Mesendoderm (in vitro differentiated cells): ENCODE results near the gene SEC16A.

Source experiments
- DNase-seq: peaks from one replicate; pipeline ENCODE4 v3.0.0; 2013
- H2AK5ac ChIP-seq: 2 replicates; pipeline ENCODE4 v1.6.1; 2013; ENCODE audit warnings: low read length, inconsistent platforms
- H2BK120ac ChIP-seq: 2 replicates; pipeline ENCODE4 v1.6.1; 2013; ENCODE audit warnings: low read depth, mild to moderate bottlenecking, low read length, moderate library complexity, mixed read lengths
- H2BK15ac ChIP-seq: replicated peaks from 2 replicates; pipeline ENCODE4 v1.6.1; 2013; ENCODE audit warnings: low read depth, mild to moderate bottlenecking, moderate library complexity
- H2BK5ac ChIP-seq: 2 replicates; pipeline ENCODE4 v1.6.1; 2013; ENCODE audit warnings: low read length, inconsistent platforms
- H3K18ac ChIP-seq: 2 replicates; pipeline ENCODE4 v1.6.1; 2013; ENCODE audit warnings: mild to moderate bottlenecking, low read length, mixed read lengths
- H3K23ac ChIP-seq: one replicate; pipeline ENCODE4 v1.6.1; 2013; ENCODE audit warnings: low read length
- H3K27ac ChIP-seq: 2 replicates; pipeline ENCODE4 v1.5.1; 2013; ENCODE audit warnings: low read depth, mild to moderate bottlenecking, inconsistent platforms, low read length, moderate library complexity
- H3K27me3 ChIP-seq: 2 replicates; pipeline ENCODE4 v1.6.1; 2013; ENCODE audit warnings: low read length, control low read depth, mild to moderate bottlenecking, inconsistent platforms; ENCODE audit not compliant: insufficient read depth, poor library complexity
- H3K36me3 ChIP-seq: 2 replicates; pipeline ENCODE4 v1.6.1; 2013; ENCODE audit warnings: low read length, inconsistent platforms; ENCODE audit not compliant: control insufficient read depth, insufficient read depth
- H3K4ac ChIP-seq: one replicate; pipeline ENCODE4 v1.6.1; 2013; ENCODE audit warnings: low read depth, mild to moderate bottlenecking, low read length, moderate library complexity
- H3K4me1 ChIP-seq: 2 replicates; pipeline ENCODE4 v1.6.1; 2013; ENCODE audit warnings: low read depth, low read length, inconsistent platforms; ENCODE audit not compliant: control insufficient read depth
- H3K4me2 ChIP-seq: 2 replicates; pipeline ENCODE4 v1.6.1; 2013; ENCODE audit warnings: low read length
- H3K4me3 ChIP-seq: 2 replicates; pipeline ENCODE4 v1.5.1; 2013; ENCODE audit warnings: mild to moderate bottlenecking, low read length
- H3K56ac ChIP-seq: one replicate; pipeline ENCODE4 v1.6.1; 2013; ENCODE audit warnings: low read length
- H3K79me1 ChIP-seq: 2 replicates; pipeline ENCODE4 v1.6.1; 2013; ENCODE audit warnings: low read length, inconsistent platforms
- H3K79me2 ChIP-seq: 2 replicates; pipeline ENCODE4 v1.6.1; 2013; ENCODE audit warnings: mild to moderate bottlenecking, low read length; ENCODE audit not compliant: control insufficient read depth, insufficient read depth
- H3K9ac ChIP-seq: 2 replicates; pipeline ENCODE4 v1.6.1; 2013; ENCODE audit warnings: low read length, inconsistent platforms
- H4K5ac ChIP-seq: one replicate; pipeline ENCODE4 v1.6.1; 2013; ENCODE audit warnings: low read length
- H4K8ac ChIP-seq: one replicate; pipeline ENCODE4 v1.6.1; 2013; ENCODE audit warnings: low read depth, mild to moderate bottlenecking, control low read depth, low read length, moderate library complexity
- WGBS: extraction: QIAGEN DNeasy Blood & Tissue Kit; methylation state at CpG from one replicate; pipeline ENCODE4 v1.1.7; 2013; ENCODE audit warnings: low lambda C conversion rate, missing lambda C conversion rate; ENCODE audit not compliant: insufficient coverage; ENCODE audit errors: extremely low coverage; 5-methylcytosine and 5-hydroxymethylcytosine counted together

The SEC16A gene

GRCh38 chr9:136525841-136526499 lies 43.1 kb upstream of the SEC16A start:
- H3K36me3 ChIP-seq, result no peaks in the 10 kb centered on the region
- peaks cover 2% of the 10 kb centered on the region for H3K4me1 ChIP-seq

GRCh38 chr9:136525207-136525606 lies 42.4 kb upstream of the SEC16A start:
- Histone ChIP-seq H2BK5ac (no peak overlapping the region), H3K23ac (no peak overlapping the region), H3K79me2 (peaks cover 15% of the 10 kb centered on the region), H3K18ac (no peak overlapping the region), H3K27me3 (no peaks in the 10 kb centered on the region), H3K27ac (no peak overlapping the region), H2BK15ac (no peak overlapping the region), H2BK120ac (no peak overlapping the region), H2AK5ac (no peak overlapping the region), H4K8ac (no peak overlapping the region), H3K56ac (no peak overlapping the region), H3K4me2 (no peak overlapping the region), H3K4ac (no peak overlapping the region), H4K5ac (no peak overlapping the region), H3K36me3 (no peaks in the 10 kb centered on the region), H3K4me1 (peaks cover 2% of the 10 kb centered on the region), H3K9ac (no peak overlapping the region), H3K79me1 (peaks cover 4% of the 10 kb centered on the region), H3K4me3 (no peak overlapping the region)
- DNase-seq, result no peak
- no CpG with 5 or more reads among the region's 21 CpGs for WGBS

More at GRCh38 chr9:136525841-136526499, 43.1 kb upstream of the SEC16A start:
- no peaks in the 10 kb centered on the region for H3K27me3 ChIP-seq
- peak overlapping the region; percentile 38 for H3K27ac ChIP-seq
- DNase-seq, result no peak
- no peak overlapping the region for H3K23ac ChIP-seq
- H2BK5ac ChIP-seq, result no peak overlapping the region
- H3K4me2 ChIP-seq, result no peak overlapping the region
- no peak overlapping the region for H3K4ac ChIP-seq
- no peak overlapping the region for H3K18ac ChIP-seq
- no peak overlapping the region for H3K4me3 ChIP-seq
- H4K8ac ChIP-seq, result no peak overlapping the region
- H2BK15ac ChIP-seq, result no peak overlapping the region
- no peak overlapping the region for H2AK5ac ChIP-seq
- no peak overlapping the region for H3K56ac ChIP-seq
- no peak overlapping the region for H2BK120ac ChIP-seq
- H3K79me1 ChIP-seq, result peaks cover 4% of the 10 kb centered on the region
- WGBS, result no CpG with 5 or more reads among the region's 30 CpGs
- no peak overlapping the region for H3K9ac ChIP-seq
- peaks cover 15% of the 10 kb centered on the region for H3K79me2 ChIP-seq
- no peak overlapping the region for H4K5ac ChIP-seq

GRCh38 chr9:136522314-136523237 lies 39.7 kb upstream of the SEC16A start:
- DNase-seq, result no peak
- H3K9ac ChIP-seq, result no peak overlapping the region
- no CpG with 5 or more reads among the region's 59 CpGs for WGBS

GRCh38 chr9:136521537-136521936 lies 38.7 kb upstream of the SEC16A start:
- Histone ChIP-seq H3K27me3 (no peaks in the 10 kb centered on the region), H2BK5ac (no peak overlapping the region), H3K79me2 (no peaks in the 10 kb centered on the region), H3K4me2 (no peak overlapping the region), H3K23ac (no peak overlapping the region), H3K4me1 (peaks cover 2% of the 10 kb centered on the region), H2BK120ac (no peak overlapping the region), H2AK5ac (no peak overlapping the region), H3K4ac (no peak overlapping the region), H3K4me3 (no peak overlapping the region), H3K27ac (no peak overlapping the region), H4K5ac (no peak overlapping the region), H3K79me1 (peaks cover 2% of the 10 kb centered on the region), H3K36me3 (no peaks in the 10 kb centered on the region), H2BK15ac (no peak overlapping the region), H3K18ac (no peak overlapping the region), H4K8ac (no peak overlapping the region), H3K56ac (no peak overlapping the region), H3K9ac (no peak overlapping the region)
- no CpG with 5 or more reads among the region's 10 CpGs for WGBS
- DNase-seq, result no peak

More at GRCh38 chr9:136522314-136523237, 39.7 kb upstream of the SEC16A start:
- Histone ChIP-seq H3K27ac (no peak overlapping the region), H2BK120ac (no peak overlapping the region), H4K5ac (no peak overlapping the region), H3K4me1 (peaks cover 2% of the 10 kb centered on the region), H3K27me3 (no peaks in the 10 kb centered on the region), H3K79me1 (peaks cover 2% of the 10 kb centered on the region), H2BK15ac (no peak overlapping the region), H2AK5ac (no peak overlapping the region), H3K79me2 (peaks cover 7% of the 10 kb centered on the region), H4K8ac (no peak overlapping the region), H3K36me3 (no peaks in the 10 kb centered on the region), H2BK5ac (no peak overlapping the region), H3K4ac (no peak overlapping the region), H3K4me3 (no peak overlapping the region), H3K23ac (no peak overlapping the region), H3K4me2 (no peak overlapping the region), H3K56ac (no peak overlapping the region), H3K18ac (no peak overlapping the region)

GRCh38 chr9:136520053-136520540 lies 37.3 kb upstream of the SEC16A start:
- Histone ChIP-seq H3K4me2 (no peak overlapping the region), H2AK5ac (no peak overlapping the region), H3K79me2 (no peaks in the 10 kb centered on the region), H2BK120ac (no peak overlapping the region), H3K4me3 (no peak overlapping the region), H3K23ac (no peak overlapping the region), H3K36me3 (no peaks in the 10 kb centered on the region), H4K8ac (no peak overlapping the region), H4K5ac (no peak overlapping the region), H2BK15ac (no peak overlapping the region), H3K9ac (no peak overlapping the region), H3K56ac (no peak overlapping the region), H3K27ac (no peak overlapping the region), H3K4me1 (no peaks in the 10 kb centered on the region), H3K18ac (no peak overlapping the region), H3K4ac (no peak overlapping the region), H2BK5ac (no peak overlapping the region), H3K79me1 (peaks cover 2% of the 10 kb centered on the region), H3K27me3 (no peaks in the 10 kb centered on the region)
- no CpG with 5 or more reads among the region's 20 CpGs for WGBS
- DNase-seq, result no peak
